Fibroblast of skin of right biceps (primary cell): ENCODE measurements around the gene MSI1.

Experiments used
- DNase-seq: peaks from one replicate; pipeline ENCODE4 v3.0.0-alpha.2; 2013

The MSI1 gene

DNA sequence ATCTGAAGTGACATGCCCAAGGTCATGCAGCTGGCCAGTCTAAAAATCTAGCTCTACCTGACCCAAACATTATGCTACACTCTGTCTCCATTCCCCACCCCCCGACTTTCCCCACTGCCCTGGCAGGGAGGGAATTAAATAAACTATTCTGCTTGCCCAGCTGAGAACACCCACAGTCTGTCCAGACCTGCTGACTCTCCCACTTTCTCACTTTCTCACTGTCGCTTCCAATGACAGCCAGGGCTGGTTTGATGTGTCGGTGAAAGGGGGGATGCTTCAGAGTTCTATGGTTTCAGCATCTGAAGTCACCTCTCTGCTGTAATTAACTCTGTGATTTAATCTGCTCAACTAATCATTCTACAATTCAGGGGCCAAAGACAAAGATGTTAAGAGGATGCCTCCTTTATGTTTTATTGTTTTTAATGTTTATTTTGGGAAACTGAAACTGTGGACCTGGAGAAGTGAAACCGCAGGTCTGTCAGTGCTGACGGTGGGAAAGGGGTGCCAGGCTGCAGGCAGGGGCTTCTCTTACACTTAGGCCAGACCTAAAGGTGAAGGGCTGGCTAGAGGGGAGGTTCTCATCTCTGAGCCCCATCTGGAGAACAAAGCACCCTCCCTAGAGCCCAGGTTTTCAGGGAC is 8.1 kb upstream of the MSI1 start:
- no peak for DNase-seq

GRCh38 chr12:120376416-120376815 is 7.5 kb upstream of the MSI1 start:
- no peak for DNase-seq

DNA sequence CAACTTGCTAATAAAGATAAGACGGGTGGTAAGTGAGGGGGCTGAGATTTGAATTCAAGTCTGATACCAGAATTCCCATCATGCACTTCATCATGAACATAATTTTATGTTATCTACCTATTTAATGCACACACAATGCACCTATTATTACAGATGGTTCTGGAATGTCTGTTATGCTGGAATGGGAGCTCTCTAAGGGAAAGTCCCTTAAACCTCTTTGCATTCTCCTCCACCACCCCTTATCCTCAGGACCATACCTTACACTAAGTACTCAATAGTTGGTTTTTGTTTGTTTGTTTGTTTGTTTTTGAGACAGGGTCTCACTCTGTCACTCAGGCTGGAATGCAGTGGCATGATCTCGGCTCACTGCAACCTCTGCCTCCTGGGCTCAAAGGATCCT is 7.0 kb upstream of the MSI1 start:
- DNase-seq = no peak

GRCh38 chr12:120373683-120374082 is 4.7 kb upstream of the MSI1 start:
- DNase-seq = no peak

- DNase-seq = no peak
These were observed 1.6 kb upstream of the MSI1 start for GRCh38 chr12:120370343-120371243.

DNA sequence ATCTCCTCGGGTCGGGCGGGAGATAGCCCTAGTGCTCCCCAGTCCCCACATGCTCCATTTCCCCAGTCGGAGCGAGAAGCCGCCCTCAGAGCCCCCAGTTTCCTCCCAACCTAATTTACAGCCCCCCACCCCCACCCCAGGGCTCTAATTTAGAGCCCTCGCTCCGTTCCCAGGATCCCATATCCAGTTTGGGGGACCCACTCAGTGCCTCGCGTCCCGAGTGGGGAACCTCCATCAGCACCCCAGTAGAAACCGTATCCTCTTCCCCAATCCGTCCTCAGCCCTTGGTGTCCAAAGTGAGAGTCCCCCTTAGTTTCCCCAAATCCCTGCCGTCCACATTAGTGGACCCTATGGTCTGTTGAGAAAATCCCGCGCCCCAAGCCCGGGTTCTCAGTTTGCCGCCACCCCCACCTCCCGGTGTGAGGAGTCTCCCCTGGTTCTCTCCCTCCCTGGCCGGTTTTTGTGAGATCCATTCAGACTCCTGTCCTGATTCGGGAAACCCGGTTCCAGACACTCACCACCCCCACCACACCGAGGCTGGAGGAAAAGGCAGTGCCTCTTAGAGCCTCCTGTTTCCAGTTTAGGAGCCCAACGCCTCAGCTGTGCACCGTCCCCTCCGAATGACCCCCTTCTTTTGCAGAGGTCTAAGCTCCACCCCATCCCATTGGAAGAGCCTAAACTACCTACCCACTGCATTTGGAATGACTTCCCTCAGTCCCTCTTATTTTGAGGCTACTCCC is 809 bp upstream of the MSI1 start:
- no peak for DNase-seq

DNA sequence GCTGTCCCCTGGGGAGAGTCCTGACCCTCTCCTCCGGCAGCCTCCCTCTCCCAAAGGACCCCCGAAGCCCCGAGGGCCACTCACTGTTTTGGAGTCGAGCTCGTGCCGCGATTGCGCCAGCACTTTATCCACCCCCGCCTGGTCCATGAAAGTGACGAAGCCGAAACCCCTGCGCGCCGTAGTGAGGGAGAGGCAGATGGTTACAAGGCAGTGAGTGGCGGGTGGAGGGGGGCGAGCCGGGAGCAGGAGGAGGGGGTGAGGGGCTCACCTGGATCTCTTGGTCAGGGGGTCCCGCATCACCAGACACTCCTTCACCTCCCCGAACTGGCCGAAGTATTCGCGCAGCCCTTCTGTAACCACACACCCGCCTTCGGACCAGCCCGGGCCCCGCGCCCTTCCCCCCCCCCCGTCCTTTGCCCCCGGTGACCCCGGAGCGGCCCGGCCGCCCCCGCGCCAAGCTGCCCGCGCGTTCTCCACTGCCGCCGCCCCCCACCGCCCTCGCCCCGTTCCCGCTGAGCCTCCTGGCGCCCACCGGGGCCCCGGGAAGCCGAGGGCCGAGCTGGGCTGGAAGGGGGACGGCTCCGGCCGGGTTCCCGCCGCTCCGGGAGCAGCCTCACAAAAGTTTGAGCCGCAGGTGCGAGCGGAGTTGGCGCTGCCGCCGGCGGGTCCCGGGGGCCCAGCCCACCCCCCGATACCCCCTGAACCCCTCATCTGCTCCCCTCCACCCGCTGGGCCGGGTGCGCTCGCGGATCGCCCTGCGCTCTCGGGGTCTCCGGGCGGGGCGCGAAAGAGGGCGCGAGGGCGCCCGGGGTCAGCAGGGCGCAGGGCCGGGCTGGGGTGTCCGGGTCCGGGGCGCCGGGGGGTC is 808 bp downstream of the MSI1 start:
- DNase-seq = no peak

- no peak for DNase-seq
These were observed 1.6 kb downstream of the MSI1 start for GRCh38 chr12:120367233-120367923.

DNA sequence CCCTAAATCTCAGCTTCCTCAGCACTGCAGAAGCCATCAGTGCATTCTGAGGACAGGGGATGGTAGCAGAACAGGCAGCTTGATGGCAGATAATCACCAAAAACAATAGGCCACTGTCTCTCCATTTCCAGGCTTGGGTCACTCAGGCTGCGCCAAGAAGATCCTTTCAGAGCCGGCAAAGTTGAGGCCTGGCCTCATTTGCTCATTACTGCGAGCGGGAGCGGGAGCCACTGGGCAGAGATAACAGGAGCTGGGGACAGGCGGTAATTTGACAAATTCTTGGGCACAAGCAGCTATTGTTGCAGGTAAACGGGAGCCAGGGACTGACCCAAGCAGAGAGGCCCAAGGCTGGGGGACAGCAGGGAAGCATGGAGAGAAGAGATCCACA is 2.1 kb downstream of the MSI1 start:
- no peak for DNase-seq

DNA sequence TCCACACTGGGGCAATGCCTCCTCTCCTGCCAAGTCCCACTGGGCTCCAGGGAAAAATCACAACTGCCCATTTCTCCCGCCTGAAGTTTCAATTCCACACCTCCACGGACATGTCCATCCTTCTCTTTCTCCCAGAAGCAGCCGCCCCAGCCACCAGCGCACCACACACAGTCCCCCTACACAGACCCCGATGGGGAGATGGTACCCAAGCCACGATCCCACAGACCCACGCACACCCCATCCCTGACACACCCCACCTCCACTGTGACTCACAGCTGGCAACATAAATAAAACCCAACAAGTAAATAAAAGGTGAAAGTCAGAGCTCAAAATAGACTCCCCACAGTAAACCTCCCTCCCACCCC is 2.6 kb downstream of the MSI1 start:
- DNase-seq = no peak

- no peak for DNase-seq
These were observed 3.2 kb downstream of the MSI1 start for GRCh38 chr12:120365675-120366340.

- DNase-seq = no peak
These were observed 4.5 kb downstream of the MSI1 start for GRCh38 chr12:120364487-120364886.

DNA sequence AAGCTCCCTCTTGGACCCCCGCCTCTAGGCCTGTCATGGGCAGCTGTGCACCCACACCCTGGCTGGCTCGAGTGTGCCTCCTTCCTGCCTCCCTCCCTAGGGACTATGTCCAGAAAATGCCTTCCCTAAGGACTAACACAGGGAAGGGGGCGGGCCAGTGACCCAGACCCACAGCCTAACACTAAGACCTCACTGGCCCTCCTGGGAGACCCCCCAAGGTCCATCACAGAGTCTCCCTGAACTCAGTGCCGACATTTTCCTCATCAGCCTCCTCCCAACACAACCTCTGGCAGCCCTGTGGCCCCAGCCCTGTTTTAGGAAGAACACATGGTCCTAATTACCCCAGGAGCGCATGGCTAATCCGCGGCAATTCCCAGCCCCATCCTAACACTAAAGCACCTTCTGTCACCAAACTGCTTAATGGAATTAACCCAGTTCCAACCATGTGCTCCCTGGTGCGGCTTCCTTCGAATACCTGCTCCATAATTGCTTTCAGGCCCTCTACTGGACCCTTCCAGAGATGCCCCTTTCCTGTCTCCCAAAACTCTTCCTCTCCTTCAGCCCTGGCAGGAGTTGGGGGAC is 5.6 kb downstream of the MSI1 start:
- DNase-seq = no peak

- no peak for DNase-seq
These were observed 6.3 kb downstream of the MSI1 start for GRCh38 chr12:120362516-120363273.

DNA sequence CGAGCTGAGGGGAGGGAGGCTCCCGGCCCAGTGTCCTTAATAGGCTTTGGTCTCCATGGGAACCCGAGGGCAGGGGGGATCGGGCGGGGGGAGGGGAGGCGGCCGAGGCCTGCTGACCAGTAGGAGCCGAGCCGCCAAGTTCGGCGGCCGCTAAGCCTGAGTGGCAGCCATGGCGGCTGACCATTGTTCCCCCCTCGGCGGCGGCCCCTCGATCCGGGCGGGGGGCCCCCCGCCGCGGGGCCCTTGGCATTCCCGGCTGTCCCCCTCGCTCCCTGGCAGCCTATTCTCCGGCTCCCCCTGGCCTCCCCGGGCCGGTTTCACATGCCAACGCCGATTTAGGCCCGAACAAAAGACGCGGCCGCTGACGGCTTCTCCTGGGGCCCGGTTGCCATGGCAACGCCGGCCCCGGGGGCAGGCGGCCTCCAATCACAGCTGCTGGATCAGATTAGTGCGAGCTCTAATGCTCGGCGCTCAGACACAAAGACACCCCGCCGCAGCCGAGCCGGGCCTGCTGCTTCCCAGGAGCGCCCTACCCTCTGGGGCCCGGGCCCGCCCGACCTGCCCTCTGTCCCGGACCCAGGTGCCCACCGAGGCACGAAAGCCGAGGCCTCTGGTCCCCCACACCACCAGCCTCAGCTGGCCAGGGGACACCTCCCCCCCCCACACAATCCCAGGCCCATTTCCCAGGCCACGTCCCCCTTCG is 7.3 kb downstream of the MSI1 start:
- DNase-seq = peak; percentile 83

GRCh38 chr12:120359128-120359527 is 9.8 kb downstream of the MSI1 start:
- no peak for DNase-seq

DNA sequence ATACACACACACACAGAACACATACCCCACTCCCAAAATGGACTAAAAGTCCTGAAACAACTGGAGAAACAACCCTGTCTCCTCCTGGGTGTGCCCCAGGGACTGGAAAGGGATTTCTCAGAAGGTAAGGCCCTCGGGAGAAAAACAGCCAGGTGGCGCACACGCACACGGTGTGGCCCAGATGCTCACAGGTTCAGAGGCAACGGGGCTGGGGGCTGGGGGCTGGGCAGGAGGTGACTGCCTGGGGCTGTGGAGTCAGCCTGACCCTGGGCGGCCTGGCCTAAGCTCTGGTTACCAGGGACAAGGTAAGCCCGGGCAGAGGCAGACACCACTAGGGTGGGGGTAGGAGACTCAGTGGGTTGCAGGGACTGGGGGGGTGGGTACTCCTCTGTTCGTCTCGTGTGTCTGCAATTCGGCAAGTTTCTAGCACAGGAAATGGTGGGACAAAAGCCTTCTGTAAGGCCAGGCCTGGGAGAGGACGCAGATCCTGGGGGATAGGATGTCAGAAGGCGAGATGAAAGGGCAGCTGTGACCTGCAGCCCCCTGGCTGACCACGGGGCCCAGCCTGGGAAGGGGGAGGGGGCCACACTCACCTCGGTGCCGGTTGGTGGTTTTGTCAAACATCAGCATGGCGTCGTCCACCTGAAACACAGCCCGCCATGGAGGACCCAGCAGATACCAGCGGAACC is 10.4 kb downstream of the MSI1 start:
- no peak for DNase-seq

- no peak for DNase-seq
These were observed 11.9 kb downstream of the MSI1 start for GRCh38 chr12:120357104-120357503.

GRCh38 chr12:120356567-120357030 is 12.4 kb downstream of the MSI1 start:
- peak; percentile 89 for DNase-seq
